HG03159 (cell line): ENCODE results near the gene AMH.

Source experiments
- ATAC-seq: cut with Tn5 transposase; IDR thresholded peaks from one replicate; pipeline ENCODE4 v1.9.1; 2021; ENCODE audit warnings: mild to moderate bottlenecking, moderate library complexity; ENCODE audit not compliant: unreplicated experiment

Gene AMH

GRCh38 chr19:2233601-2234280 lies 15.4 kb upstream of the AMH start:
- ATAC-seq = no peak

GRCh38 chr19:2234996-2235380 lies 14.1 kb upstream of the AMH start:
- ATAC-seq = no peak

GRCh38 chr19:2235381-2236063 lies 13.6 kb upstream of the AMH start:
- ATAC-seq = peak; percentile 3

DNA sequence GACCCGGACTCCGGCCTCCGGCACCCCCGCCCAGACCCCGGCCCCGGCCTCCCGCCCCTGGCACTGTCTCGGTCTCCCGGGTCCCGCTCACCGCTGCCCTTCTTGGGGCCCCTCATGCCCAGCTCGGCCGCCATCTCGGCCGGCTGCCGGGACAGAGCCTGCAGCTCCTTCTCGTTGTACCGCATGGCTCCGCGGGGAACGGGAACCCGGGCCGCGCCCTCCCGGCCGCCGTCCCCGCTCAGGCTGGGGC lies 13.1 kb upstream of the AMH start:
- peak; percentile 17 for ATAC-seq

DNA sequence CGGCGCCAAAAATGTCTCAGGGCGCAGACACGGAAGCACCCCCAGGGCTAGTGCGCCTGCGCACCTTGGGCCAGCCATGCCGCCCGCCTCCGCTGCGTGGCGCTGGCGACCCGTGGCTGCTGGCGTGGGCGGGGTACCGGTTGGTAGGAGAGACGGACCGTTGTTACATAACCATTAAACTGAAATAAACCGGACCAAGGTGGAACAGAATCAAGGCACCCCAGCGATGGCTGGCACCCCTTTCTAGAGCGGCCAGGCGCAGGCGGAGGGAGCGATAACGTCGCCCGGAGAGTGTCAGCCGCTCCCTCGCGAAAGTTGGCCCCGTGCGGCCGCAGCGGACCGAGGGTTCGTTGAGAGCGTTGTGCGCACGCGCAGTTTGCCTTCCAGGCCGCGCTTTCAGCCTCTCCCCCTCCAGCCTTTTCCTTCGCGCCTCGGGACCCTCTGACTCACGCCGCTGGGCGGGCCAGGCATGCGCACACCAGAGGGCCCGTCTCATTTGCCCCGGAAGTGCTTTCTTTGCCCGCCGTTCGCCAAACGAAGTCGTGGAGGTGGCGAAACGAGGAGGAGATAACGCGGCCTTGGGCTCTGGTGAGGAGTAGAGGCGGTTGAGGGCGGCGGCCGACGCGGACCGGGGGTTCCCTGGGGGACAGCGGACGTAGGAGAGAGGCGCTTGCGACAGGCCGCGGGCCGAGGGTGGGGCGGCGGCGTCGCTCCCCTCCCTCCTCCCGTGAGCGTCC lies 12.6 kb upstream of the AMH start, which contains the start of the genes PLEKHJ1 and SF3A2:
Gene PLEKHJ1, minus strand, starts transcription at position 16 of the 737 bp plus-strand sequence. CDS start 81 bp downstream, outside the sequence.
Gene SF3A2, plus strand, starts transcription at position 511 of the 737 bp plus-strand sequence. CDS start 6,595 bp downstream, outside the sequence.
- peak; percentile 66 for ATAC-seq

DNA sequence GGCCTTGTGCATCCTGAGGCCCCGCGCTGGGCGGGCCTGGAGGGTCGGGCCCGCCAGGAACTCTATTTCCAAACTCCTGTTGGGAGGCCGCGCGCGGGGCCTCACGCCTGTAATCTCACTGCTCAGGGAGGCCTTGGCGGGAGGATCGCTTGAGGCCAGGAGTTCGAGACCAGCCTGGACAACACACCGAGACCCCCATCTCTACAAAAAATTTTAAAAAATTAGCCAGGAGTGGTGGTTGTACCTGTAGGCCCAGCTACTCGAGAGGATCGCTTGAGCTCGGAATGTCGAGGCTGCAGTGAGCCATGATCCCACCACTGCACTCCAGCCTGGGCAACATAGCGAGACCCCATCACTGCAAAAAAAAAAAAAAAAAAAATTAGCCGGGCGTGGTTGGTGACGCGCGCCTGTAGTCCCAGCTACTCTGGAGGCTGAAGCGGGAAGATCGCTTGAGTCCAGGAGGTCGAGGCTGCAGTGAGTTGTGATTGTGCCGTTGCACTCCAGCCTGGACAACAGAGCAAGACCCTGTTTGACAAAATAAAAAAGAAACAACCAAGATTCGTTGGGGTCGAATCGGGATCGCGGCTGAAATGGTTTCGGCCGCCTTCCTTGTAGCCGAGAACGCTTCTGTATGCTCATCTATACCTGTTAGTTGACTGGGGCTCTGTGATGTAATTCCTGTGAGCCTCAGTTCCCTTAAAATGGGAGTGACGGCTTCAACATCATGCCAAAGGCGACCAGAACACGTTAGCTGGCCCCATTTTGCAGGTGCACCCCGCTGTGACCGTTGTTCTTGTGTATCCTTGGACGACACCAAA lies 11.9 kb upstream of the AMH start:
- no peak for ATAC-seq

- no peak for ATAC-seq
Observed at GRCh38 chr19:2237869-2238153, 11.3 kb upstream of the AMH start.

DNA sequence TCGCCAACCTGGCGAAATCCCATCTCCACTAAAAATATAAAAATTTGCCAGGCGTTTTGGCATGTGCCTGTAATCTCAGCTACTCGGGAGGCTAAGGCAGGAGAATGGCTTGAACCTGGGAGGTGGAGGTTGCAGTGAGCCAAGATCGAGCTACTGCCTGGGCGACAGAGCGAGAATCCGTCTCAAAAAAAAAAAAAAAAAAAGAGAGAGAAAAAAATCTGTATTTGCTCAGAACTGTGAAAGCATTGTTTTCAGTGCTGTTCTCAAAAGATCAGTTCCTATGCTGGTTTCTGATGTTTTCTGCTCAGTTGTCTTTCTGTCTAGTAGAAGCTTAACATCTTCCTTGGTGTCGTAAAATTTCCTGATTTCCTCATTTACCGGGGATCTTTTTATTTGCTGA lies 9.9 kb upstream of the AMH start:
- no peak for ATAC-seq

GRCh38 chr19:2239771-2240770 lies 9.1 kb upstream of the AMH start:
- no peak for ATAC-seq

- ATAC-seq = no peak
Observed at GRCh38 chr19:2240881-2241760, 8.0 kb upstream of the AMH start.

DNA sequence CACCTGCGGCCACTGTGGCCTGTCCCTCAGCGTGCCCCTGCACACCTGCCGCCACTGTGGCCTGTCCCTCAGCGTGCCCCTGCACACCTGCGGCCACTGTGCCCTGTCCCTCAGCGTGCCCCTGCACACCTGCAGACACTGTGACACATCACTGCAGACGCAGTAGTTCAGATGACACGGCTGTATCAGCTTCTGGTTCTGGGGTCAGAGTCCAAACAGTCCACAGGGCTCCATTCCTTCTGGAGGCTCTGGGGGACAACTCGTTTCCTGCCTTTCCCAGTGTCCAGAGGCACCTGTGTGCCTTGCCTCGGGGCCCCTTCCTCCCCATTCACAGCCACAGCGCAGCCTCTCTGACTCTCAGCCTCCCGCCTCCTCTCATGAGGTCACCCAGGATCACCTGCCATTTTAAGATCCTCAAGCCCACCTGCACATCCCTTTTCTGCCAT lies 7.0 kb upstream of the AMH start:
- no peak for ATAC-seq

- no peak for ATAC-seq
Observed at GRCh38 chr19:2242816-2243215, 6.3 kb upstream of the AMH start.

- ATAC-seq = no peak
Observed at GRCh38 chr19:2243274-2244124, 5.6 kb upstream of the AMH start.

GRCh38 chr19:2244125-2244411 lies 5.1 kb upstream of the AMH start:
- ATAC-seq = no peak

DNA sequence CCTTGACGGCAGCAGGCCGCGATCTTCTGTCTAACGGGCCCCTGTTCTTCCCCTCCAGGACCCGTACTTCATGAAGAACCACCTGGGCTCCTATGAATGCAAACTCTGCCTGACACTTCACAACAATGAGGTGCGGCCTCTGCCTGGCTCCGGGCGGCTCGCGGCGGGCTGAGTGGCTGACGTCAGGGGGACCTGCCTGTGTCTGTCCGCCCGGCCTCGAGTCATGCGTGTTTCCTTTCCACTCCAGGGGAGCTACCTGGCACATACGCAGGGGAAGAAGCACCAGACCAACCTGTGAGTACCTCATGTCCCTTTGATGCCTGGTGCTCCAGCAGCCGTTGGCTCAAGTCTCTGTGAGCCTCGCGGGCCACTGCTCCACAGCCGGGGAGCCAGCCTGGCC lies 4.6 kb upstream of the AMH start:
- no peak for ATAC-seq

DNA sequence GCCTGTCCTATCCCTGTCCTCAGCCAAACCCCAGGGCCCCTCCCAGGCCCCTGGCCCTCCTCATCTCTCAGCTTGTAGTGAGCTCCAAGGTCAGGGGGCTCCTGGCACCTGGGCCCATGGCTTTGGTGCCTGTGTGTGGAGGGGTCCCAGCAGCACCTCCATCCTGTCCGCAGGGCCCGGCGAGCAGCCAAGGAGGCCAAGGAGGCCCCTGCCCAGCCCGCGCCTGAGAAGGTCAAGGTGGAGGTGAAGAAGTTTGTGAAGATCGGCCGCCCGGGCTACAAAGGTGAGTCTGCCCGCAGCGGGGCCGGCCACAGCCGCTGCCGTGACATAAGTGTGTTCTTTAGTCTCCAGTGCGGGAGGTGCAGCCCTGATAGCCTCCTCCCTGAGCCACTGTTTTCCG lies 3.9 kb upstream of the AMH start:
- no peak for ATAC-seq

DNA sequence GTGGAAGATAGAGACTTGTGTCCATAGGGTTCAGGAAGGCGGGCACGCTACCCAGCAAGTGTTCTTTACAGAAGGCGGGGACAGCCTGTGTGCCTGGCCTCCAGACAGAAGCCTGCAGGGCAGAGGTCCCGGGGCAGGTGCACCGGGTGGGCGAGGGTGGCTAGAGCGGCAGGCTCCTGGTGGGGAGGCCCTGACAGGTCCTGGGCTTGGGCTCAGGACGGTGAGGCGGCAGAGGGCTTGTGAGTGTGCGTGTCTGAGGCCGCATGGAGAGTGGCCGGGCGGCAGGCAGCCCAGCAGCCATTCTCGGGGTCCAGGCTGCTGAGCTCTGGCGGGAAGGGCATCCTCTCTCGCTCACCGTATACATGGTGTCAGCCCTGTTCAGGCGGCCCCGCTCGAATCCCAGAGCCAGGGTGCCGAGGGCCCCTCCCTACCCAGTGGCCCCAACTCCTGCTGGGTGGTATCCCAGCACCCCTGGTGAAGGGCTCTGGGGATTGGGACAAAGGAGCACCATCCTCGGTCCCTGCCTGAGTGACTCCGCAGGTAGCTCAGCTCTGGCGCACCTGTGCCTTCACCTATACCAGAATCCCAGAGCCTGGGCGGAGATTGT lies 3.0 kb upstream of the AMH start:
- no peak for ATAC-seq

GRCh38 chr19:2246801-2247361 lies 2.2 kb upstream of the AMH start:
- ATAC-seq = no peak
